HG03159 (cell line): ENCODE results near the gene SUCLG2.
"Not testable (repeated sequence)": the region's sequence is repeated elsewhere in the genome, so short reads cannot be mapped to it uniquely, and the experiment has no call there.

Experiments used
- ATAC-seq: cut with Tn5 transposase; IDR thresholded peaks from one replicate; pipeline ENCODE4 v1.9.1; 2021; ENCODE audit warnings: mild to moderate bottlenecking, moderate library complexity; ENCODE audit not compliant: unreplicated experiment

The SUCLG2 gene

DNA sequence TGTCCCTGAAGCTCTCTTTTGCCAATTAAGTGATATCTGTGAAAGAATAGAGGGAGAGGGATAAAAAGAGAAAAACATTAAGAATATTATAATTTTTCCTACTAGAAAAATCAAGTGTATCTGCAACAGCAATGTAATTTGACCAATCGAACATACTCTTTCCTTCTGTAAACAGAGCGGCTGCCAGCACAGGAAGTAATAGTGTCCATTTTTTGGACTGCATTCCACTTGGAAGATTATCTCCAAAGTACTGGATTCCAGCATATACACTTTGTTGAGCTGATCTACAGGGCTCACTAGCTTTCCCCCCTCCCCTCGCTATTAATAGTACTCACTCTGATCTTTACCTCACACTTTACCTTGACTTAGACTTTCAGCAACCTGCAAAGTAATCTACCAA, 90.4 kb downstream of the SUCLG2 start:
- ATAC-seq = no peak

DNA sequence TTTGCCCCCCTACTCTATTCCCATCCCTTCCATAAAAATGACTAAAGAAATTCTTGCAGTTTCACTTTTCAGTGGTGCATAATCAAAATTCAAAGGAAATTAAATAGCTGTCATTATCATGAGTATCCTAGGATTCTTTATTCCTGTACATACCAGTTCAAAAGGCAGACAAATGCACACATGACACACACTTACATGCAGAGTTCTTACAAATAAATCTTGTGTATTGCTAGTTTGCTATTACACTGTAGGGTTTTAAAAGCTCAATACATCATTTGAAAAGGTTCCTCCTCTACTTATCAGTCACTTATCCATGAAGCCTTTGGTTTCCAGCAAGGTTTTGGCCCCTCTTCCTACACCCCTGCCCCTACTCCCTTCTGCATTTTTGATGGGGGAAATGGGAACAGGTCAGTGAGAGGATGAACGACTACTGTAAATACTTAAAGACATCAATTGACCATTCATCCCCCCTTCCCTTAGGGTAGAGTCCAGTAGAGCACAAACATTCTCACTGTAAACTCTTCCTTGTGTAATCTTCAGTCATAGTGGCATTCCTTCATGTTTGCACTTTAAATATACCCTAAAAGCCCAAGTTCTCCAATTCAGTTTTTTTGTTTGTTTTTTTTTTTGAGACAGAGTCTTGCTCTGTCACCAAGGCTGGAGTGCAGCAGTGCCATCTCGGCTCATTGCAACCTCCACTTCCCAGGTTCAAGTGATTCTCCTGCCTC, 92.6 kb downstream of the SUCLG2 start:
- ATAC-seq = no peak

DNA sequence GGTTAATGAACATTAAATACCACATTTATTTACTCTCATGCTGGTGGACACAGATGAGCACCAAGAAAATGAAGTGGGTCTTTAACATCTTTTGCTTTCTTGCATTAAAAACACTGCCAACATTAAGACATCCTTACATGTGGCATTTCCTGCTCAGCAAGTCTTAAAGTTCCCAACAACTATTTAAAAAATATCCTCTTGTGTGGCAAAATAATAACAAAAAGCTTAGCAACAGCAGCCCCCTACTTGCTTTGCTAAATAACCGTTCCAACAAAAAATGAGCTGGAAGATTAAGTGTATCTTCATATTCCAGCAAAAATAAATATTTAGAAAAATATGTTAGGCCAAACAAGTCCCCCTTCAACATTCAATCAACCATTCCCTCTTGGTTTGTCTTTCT, 93.1 kb downstream of the SUCLG2 start:
- ATAC-seq = no peak

DNA sequence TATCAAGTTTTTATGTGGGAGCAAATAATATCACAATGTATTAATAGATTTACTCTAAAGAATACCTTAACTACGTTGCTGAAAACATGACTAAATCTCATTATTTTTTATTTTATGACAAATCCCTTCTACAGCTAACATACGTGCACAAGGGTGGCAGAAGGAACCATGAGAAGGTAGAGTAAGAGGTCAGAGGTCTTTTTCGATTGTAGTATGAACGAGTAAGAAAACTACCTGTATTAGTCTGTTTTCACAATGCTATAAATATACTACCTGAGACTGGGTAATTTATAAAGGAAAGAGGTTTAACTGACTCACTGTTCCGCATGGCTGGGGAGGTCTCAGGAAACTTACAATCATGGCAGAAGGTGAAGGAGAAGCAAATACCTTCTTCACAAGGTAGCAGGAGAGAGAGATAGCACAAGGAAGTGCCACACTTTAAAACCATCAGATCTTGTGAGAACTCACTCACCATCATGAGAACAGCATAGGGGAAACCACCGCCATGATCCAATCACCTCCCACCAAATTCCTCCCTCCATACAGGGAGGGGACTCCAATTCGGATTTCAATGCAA, 95.3 kb downstream of the SUCLG2 start:
- ATAC-seq = no peak

DNA sequence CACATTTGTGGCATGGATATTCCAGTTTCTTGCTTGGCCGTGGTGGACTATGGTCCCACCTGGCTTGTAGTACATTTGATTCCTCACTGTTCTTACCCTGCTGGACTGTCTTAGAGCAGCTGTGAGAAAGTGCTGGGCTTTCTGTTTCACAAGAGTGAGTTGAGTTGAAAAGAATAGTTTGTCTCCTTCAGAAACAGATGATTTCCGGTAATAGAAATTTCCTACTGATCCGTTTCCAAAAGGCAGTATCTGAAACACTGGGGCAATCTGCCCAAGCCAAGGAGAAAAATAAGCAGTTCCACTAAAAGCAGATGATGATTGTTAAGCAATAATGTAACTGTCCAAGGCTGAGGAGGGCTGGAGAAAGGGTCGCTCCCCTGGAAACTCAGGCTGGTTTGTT, 96.0 kb downstream of the SUCLG2 start:
- no peak for ATAC-seq

DNA sequence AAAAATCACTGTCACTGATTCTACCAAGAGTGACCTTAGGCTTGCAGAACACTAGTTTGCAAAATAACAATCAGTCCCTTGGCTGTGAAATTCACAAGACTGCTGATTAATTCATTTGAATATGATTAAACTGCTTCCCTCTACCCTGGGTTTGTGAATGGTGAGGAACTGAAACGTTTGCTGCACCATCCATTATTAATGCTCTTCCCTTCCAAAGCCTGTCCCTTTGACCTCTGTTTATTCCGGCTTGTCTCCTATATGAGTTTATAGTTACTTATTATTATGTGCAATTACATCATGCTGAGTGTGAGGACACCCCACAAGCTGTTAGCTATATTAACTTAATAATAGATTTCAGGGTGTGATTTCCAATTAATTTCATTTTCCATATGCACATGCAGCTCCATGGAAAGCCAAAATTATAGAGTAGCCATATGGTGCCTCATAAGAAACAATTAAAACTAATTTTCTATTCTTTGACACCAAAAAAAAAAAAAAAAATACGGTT, 96.5 kb downstream of the SUCLG2 start:
- no peak for ATAC-seq

DNA sequence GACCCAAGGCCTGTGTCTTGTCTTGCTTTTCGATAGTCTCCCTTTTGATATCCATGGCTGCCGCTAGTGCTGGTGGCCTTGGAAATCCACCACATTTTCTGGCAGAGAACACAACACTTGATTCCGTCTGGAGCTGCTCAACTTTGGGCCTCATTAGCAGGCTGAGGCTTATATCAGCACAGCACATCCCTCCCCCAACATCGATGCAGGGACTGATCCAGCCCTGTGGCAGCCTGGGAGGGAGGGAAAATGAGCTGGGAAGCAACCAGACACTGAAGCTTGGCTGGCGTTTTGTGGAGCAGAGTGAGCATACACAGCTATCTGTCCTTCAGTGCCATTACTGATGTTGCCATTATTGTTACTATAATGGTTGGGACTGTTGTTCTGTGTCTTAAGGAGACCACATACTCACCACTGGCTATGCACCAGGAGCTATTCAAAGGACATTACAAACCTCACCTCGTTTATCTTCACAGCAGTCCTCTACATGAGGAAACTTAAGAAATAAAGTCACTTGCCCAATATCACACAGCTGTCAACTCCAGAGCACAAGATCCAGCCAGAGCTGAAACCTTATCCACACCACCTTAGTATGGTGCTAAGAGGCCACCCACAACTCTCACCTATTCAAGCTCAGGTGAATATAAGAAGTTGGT, 102.9 kb downstream of the SUCLG2 start:
- no peak for ATAC-seq

DNA sequence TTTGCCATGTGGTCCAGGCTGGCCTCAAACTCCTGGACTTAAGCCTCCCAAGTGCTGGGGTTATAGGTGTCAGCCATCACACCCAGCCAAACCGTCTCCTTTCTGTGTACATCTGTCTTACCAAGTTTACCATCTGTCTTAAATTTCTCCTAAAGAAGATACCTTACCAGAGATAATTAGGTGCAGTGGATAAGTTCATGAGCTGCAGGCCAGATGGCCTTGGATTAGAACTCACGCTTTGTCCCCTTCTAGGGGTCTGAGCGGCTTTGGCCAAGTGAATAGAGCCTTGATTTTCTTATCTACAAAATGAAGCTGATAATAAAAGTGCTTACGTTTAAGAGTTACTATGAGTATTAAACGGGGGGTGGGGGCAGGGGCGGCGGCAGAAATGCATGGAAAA, 103.9 kb downstream of the SUCLG2 start:
- no peak for ATAC-seq

DNA sequence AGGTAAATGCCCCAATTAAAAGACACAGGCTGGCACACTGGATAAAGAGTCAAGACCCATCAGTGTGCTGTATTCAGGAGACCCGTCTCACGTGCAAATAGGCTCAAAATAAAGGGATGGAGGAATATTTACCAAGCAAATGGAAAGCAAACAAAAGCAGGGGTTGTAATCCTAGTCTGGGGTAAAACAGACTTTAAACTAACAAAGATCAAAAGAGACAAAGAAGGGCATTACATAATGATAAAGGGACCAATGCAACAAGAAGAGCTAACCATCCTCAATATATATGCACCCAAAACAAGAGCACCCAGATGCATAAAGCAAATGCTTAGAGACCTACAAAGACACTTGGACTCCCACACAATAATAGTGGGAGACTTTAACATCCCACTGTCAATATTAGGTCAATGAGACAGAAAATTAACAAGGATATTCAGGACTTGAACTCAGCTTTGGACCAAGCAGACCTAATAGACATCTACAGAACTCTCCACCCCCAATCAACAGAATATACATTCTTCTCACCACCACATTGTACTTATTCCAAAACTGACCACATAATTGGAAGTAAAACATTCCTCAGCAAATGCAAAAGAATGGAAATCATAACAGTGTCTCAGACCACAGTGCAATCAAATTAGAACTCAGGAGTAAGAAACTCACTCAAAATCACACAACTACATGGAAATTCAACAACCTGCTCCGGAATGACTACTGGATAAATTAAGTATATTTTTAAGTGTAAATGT, 111.7 kb downstream of the SUCLG2 start:
- not testable (repeated sequence) for ATAC-seq

DNA sequence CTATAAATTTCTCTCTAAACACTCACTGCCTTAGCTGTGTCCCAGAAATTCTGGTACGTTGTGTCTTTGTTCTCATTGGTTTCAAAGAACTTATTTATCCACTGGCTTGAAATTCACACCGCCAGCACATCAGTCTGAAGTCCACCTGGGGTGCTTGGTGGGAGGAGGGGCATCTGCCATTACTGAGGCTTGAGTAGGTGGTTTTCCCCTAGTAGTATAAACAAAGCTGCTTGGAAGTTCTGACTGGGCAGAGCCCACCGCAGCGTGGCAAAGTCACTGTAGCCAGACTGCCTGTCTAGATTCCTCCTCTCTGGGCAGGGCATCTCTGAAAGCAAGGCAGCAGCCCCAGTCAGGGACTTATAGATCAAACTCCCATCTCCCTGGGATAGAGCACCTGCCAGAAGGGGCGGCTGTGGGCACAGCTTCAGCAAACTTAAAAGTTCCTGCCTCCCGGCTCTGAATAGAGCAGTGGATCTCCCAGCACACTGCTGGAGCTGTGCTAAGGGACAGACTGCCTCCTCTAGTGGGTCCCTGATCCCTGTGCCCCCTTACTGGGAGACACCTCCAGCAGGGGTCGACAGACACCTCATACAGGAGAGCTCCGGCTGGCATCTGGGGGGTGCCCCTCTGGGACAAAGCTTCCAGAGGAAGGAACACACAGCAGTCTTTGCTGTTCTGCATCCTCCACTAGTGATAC, 114.1 kb downstream of the SUCLG2 start:
- no peak for ATAC-seq

DNA sequence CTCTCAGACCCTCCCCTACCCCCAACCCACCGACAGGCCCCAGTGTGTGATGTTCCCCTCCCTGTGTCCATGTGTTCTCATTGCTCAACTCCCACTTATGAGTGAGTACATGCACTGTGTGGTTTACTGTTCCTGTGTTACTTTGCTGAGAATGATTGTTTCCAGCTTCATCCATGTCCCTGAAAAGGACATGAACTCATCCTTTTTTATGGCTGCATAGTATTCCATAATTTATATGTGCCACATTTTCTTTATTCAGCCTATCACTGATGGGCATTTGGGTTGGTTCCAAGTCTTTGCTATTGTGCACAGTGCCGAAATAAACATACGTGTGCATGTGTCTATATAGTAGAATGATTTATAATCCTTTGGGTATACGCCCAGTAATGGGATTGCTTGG, 117.2 kb downstream of the SUCLG2 start:
- ATAC-seq = not testable (repeated sequence)

DNA sequence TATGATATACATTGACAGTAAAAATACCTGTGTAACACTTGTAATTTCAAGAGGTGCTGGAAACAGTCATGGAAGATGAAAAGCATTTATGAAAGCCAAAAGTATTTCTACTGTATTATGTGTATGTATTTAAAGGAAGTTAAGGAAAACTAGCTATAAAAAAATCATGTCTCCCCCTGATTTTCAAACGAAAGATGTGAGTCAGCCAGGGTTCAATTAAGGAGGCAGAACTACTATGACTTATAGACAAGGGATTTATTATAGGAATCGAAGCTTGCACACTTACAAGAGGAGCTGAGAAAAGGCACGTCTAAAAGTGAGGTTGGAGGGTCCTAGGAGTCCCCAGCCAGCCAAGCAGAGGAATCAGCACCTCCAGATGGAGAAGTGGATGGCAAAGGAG, 119.4 kb downstream of the SUCLG2 start:
- ATAC-seq = no peak

DNA sequence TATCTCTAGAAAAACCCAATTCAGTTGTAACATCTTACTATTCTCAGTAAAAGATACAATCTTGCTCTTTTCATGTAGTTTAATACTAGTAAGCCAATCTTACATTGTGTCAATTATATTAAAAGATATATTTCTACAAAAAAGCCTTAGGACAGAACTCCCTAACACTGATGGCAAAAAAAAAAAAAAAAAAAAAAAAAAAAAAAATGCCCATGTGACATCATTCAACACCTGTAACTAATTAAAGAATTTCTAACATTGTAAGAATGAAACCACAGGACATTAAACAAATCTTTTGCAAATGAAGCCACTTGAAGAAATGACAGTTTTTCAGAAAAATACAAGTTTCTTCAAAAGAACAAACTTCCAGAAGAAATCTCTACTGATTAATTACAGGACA, 119.8 kb downstream of the SUCLG2 start:
- ATAC-seq = no peak

DNA sequence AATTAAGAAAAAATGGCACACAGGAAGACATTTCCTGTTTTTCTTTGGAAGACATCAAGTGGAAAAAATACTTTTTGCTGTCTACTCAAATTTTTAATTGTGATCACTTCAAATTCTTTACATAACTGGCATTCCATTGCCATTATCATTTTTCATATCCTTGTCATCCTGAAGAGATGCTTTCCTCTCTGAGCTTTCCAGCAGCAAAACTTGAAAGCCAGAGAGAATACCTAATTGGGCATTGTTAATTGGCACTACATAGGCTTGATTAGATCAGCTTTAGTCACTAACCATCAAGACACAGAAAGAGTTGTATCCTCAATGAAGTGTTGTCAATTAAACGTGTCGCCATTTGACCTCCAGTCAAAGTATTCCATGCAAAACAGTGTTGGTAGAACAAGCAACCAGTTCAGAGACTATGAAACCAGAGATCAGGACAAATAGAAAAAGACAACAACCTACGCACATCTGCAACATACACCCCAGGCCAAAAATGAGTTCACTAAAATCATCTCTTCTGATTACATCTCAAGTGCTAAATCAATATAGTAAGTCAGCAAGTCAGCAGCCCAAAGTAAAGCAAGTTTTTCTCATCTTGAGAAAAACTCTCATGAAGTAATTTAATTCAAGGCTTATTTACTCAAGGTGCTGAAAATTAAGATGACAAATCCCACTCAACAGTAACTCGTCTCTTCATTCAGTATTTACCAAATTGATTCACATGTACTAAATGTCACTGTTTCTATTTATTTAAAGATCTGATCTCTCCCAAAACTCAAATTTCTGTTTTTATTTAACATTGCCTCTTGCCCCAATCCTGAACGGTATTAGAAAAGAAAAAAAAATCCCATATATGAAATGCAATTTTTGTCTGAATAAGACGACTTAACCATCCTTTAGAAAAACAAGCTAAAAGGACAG, 123.0 kb downstream of the SUCLG2 start:
- ATAC-seq = no peak

DNA sequence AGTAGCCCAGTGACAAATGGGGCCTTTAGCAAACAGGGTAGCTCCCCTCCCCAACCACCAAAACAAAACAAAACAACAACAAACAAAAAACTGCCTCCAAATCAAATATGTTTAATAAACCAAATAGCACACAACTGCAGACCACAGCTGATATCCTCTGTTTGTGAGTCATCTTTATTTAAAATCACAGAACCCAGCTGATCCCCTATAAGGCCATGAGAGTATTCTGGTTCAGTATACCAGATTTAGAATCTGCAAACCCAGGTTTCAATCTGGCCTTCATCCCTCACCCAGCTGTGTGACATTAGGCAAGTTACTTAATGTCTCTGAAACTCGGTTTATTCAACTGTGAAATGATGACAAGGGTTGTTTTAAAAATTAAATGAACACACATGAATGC, 124.5 kb downstream of the SUCLG2 start:
- no peak for ATAC-seq

DNA sequence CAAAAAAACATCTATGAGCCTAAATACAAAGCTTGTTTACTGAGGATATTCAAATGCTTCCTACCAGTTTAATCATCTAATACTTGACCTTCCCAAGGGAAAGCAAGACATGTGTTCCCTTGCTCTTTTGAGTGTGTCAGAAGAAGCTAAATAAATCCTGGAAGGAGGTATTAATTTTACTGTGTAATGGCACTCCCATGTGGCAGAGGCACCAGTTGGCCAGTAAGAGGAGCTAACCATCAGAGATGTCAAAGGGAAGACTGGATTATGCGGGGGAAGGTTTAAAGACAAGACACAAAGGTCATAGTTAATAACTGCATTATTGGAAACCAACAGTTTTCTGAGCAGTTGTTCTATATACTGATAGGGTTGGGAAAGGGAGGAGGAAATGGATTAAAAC, 125.1 kb downstream of the SUCLG2 start:
- ATAC-seq = no peak

DNA sequence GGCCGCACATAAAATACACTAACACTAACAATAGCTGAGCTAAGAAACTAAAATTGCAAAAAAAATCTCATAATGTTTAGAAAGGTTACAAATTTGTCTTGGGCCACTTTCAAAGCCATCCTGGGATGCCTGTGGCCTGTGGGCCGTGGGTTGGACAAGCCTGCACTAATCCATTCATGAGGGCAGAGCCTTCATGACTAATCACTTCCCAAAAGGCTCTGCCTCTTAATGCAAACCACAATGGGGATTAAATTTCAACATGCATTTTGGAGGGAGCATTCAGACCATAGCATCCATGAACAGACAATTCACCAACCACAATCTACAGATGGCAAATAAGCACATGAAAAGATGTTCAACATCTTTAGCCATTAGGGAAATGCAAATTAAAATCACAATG, 128.2 kb downstream of the SUCLG2 start:
- no peak for ATAC-seq

DNA sequence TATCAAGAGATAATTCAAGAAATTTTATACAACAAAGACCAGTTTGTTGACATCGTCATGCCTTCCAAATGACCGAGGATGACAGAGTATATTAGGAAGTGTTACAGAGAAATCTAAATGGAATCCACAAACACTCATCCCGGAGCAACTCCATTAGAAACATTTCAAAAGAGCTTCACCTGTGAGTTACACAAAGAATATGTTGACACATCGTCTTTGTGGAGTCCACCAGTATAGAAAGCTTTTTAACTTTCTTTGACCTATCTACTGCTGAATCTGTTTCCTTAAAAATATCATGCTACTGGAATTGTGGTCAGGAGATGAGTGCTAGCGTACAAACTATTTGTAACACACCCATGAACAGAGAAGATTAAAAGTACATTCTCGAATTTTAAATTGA, 130.4 kb downstream of the SUCLG2 start:
- no peak for ATAC-seq

DNA sequence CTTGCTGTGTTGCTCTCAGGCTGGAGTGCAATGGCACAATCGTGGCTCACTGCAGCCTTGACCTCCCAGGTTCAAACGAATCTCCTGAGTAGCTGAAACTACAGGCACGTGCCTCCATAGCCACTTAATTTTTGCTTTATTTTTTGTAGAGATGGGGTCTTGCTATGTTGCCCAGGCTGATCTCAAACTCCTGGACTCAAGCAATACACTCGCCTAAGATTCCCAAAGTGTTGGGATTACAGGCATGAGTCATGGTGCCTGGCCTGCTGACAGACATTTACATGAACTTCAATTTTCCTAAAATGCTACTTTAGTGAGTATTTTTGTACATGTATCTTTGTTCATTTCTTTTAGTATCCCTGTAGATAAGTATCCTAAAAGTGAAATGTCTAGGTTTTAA, 132.3 kb downstream of the SUCLG2 start:
- no peak for ATAC-seq
